GM08714 (cell line): ENCODE results near the gene BTD.

Experiments
- H3K4me3 ChIP-seq: fragments of 200-500 bp; sonication (Bioruptor generic); 2 replicates; pipeline ENCODE4 v1.5.1; 2014; ENCODE audit warnings: mild to moderate bottlenecking, low read length, inconsistent platforms
- ZNF274 ChIP-seq: IDR thresholded peaks from 2 replicates; pipeline ENCODE4 v1.6.1; 2012; ENCODE audit warnings: mild to moderate bottlenecking, low read depth, low read length

Gene BTD

GRCh38 chr3:15690230-15690629, 88.7 kb downstream of the BTD start:
- no peak overlapping the region for H3K4me3 ChIP-seq
- TF ChIP-seq ZNF274: no peak

GRCh38 chr3:15690748-15691147, 89.2 kb downstream of the BTD start:
- TF ChIP-seq ZNF274: no peak

GRCh38 chr3:15693355-15693754, 91.8 kb downstream of the BTD start:
- H3K4me3 ChIP-seq: no peak overlapping the region
- no peak for TF ChIP-seq ZNF274

More at GRCh38 chr3:15690748-15691147, 89.2 kb downstream of the BTD start:
- no peak overlapping the region for H3K4me3 ChIP-seq

GRCh38 chr3:15694628-15695027, 93.1 kb downstream of the BTD start:
- TF ChIP-seq ZNF274: no peak
- H3K4me3 ChIP-seq: no peak overlapping the region
